Heart left ventricle (tissue), 16 donors: ENCODE data around the gene USP16. TPM values are rescaled to one million over a fixed set of nuclear protein-coding genes. Genes with fewer than 3 reads are reported as not detected.

Experiments used
- ATAC-seq, 4 donors: fragments of 200-7000 bp; cut with Tn5 transposase; one replicate each; pipeline ENCODE4 v1.9.1; 2020 to 2022; ENCODE audit warnings: moderate library complexity in 4 of 4, mild to moderate bottlenecking in 3 of 4, moderate number of reproducible peaks in 1 of 4
- DNase-seq, 5 donors: peaks; one replicate each; pipeline ENCODE4 v3.0.0-alpha.2; 2020
- H3K27ac ChIP-seq, 12 donors: fragments of 200-600 bp; sonication (generic) in 4 of 12; one replicate each; pipeline versions ENCODE4 v1.5.0 to v1.8.0; 2016 to 2022; ENCODE audit warnings: mild to moderate bottlenecking in 2 of 12
- H3K27me3 ChIP-seq, 9 donors: fragments of 200-600 bp; sonication (generic) in 2 of 9; one replicate each; pipeline versions ENCODE4 v1.5.1 to v1.8.0; 2016 to 2022; ENCODE audit warnings: mild to moderate bottlenecking in 3 of 9
- H3K36me3 ChIP-seq, 9 donors: fragments of 200-600 bp; sonication (generic) in 2 of 9; one replicate each; pipeline versions ENCODE4 v1.5.0 to v1.8.0; 2018 to 2022; ENCODE audit warnings: mild to moderate bottlenecking in 2 of 9
- H3K4me1 ChIP-seq, 12 donors: fragments of 200-600 bp; sonication (generic) in 4 of 12; one replicate each; pipeline versions ENCODE4 v1.5.0 to v1.8.0; 2016 to 2022; ENCODE audit warnings: mild to moderate bottlenecking in 3 of 12
- H3K4me3 ChIP-seq, 12 donors: fragments of 200-600 bp; sonication (generic) in 4 of 12; one replicate each; pipeline versions ENCODE4 v1.5.0 to v1.8.0; 2017 to 2022; ENCODE audit warnings: mild to moderate bottlenecking in 9 of 12, moderate library complexity in 4 of 12
- H3K9me3 ChIP-seq, 12 donors: fragments of 200-600 bp; sonication (generic) in 4 of 12; one replicate each; pipeline versions ENCODE4 v1.5.0 to v1.8.0; 2016 to 2022; ENCODE audit warnings: mild to moderate bottlenecking in 1 of 12
- POLR2A ChIP-seq, 2 donors: fragments of 450-650 bp; IDR thresholded peaks; one replicate each; pipeline ENCODE4 v1.6.1; 2017; ENCODE audit warnings: antibody characterized with exemption in 2 of 2, mild to moderate bottlenecking in 2 of 2, moderate library complexity in 2 of 2
- WGBS, 4 donors: extraction: QIAGEN DNeasy Blood & Tissue Kit in 2 of 4; methylation state at CpG; one replicate each; pipeline versions ENCODE4 v1.1.5 to v1.1.7; 2013 to 2018; 5-methylcytosine and 5-hydroxymethylcytosine counted together
- intact Hi-C, 10 donors: fragments of 100-400 bp; cut with DNase I; formaldehyde crosslinking; loops; one replicate each; pipeline versions ENCODE4 v1.11.1 to v1.14.2; 2022
- polyA plus RNA-seq, 2 donors: library from polyadenylated mRNA; stranded (reverse); fragments of 200-250 nt; gene quantifications; one replicate each; pipeline ENCODE4 v1.2.3, GENCODE V29; 2013
- total RNA-seq, 9 donors: library from RNA; depleted of rRNA in 2 of 9; stranded (reverse); fragments of >200 nt in 2 of 9; fragmentation: NEBNext Ultra II Directional in 3 of 9; extraction: Animal tissue kit (Norgen Biotek cat#: 25700) in 3 of 9; gene quantifications; one replicate each; pipeline versions ENCODE4 v1.1.0 to v1.2.4, GENCODE V29; 2016 to 2023
- TF ChIP-seq, protein P1 (sequence below), 12 donors: fragments of 200-600 bp; sonication (generic) in 4 of 12; IDR thresholded peaks; one replicate each; pipeline versions ENCODE4 v1.5.0 to v1.8.0; 2018 to 2022; ENCODE audit warnings: antibody characterized with exemption in 12 of 12, mild to moderate bottlenecking in 5 of 12
- donor health status: ischemic (EF 13 %, LVEDD 7.1; RV severe dilation, severe dysfunction).
- donor health status: healthy with polysubstance abuse.
- donor health status: DM: no; HTN: yes; CAD: no.
- donor health status: DM: no; HTN: no; CAD: no.
- donor health status: ischemic (EF 25% LVEDD 6.9; RV normal size, moderate dysfunction).
- donor health status: ischemic (EF 25% LVEDD 5.7; RV mildly dilated, moderate dysfunction).
- donor health status: healthy.
- donor health status: DM: yes; HTN: yes; CAD: no.
- donor health status: ischemic (EF 35%, LVEDD 5.7; RV mildly dilated, moderate dysfunction).
- donor health status: nonischemic (EF 11% LVEDD 7.7; RV severe dilation, severe dysfunction).
- donor health status: DM: yes; HTN: yes; CAD: no.
- donor health status: PGD.
- donor health status: ischemic (EF 29% LVEDD 5.4; RV normal size, mild dysfunction).
- donor health status: nonischemic (EF 23%, LVEDD 6.1; RV moderate dilation, normal function).

USP16 gene
- total and polyA plus RNA-seq, 11 donors: 16.4 to 42.6 (median 32.4) TPM

DNA sequence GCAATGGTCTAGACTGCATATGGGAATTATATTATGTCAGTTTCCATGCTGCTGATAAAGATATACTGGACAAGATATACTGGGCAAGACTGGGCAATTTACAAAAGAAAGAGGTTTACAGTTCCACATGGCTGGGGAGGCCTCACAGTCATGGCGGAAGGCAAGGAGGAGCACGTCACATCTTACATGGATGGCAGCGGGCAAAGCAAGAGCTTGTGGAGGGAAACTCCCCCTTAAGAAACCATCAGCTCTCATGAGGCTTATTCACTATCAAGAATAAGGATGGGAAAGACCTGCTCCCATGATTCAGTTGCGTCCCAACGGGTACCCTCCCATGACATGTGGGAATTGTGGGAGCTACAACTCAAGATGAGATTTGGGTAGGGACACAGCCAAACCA, 27.8 kb downstream of the USP16 start:
- intact Hi-C loops: no loop called here
- DNase-seq (no peak), ATAC-seq (no peak)
- H3K4me1 ChIP-seq: no peaks in the 10 kb centered on the region
- TF ChIP-seq, protein P1, sequence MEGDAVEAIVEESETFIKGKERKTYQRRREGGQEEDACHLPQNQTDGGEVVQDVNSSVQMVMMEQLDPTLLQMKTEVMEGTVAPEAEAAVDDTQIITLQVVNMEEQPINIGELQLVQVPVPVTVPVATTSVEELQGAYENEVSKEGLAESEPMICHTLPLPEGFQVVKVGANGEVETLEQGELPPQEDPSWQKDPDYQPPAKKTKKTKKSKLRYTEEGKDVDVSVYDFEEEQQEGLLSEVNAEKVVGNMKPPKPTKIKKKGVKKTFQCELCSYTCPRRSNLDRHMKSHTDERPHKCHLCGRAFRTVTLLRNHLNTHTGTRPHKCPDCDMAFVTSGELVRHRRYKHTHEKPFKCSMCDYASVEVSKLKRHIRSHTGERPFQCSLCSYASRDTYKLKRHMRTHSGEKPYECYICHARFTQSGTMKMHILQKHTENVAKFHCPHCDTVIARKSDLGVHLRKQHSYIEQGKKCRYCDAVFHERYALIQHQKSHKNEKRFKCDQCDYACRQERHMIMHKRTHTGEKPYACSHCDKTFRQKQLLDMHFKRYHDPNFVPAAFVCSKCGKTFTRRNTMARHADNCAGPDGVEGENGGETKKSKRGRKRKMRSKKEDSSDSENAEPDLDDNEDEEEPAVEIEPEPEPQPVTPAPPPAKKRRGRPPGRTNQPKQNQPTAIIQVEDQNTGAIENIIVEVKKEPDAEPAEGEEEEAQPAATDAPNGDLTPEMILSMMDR (IDR thresholded peaks at IDR 0.05): no peak
- no peak for TF ChIP-seq POLR2A (IDR thresholded peaks at IDR 0.05)
- H3K4me3 ChIP-seq: no peak overlapping the region
- no peak overlapping the region for H3K27ac ChIP-seq
- no peaks in the 10 kb centered on the region for H3K27me3 ChIP-seq
- peaks cover 0 to 99% (median 98%) of the 10 kb centered on the region in 9 donors for H3K36me3 ChIP-seq
- no peaks in the 10 kb centered on the region for H3K9me3 ChIP-seq
- WGBS, 4 donors: 94 to 99% (median 97%) methylated on average over 5 of the region's 5 CpGs

DNA sequence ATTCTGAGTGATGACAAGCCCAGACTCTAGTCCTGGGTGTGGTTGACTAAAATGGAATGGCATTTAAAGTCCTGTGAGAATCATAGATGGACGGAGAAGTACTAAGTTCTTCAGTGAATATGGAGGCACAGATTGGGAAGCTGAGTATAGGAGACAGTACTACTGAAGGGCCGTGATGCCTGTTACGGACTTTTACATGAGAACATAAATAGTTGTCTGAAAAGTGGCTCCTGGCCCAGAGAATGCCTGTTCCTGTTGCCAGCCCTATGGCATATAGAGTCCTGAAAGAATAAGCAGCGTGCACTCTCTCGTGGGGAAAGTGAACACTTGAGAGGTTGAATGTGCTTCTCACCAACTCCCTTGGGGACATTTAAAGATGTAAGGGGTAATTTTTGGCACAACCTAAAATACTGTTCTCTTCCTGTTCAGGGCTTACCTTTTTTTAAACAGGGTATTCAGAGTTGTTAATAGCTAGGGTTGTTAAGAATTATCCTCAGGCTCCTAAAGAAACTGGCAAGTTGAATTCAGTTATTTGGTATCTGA, 28.6 kb downstream of the USP16 start:
- Histone ChIP-seq H3K27me3 (no peaks in the 10 kb centered on the region), H3K9me3 (no peaks in the 10 kb centered on the region), H3K36me3 (peaks cover 0 to 100% (median 99%) of the 10 kb centered on the region in 9 donors), H3K4me1 (no peaks in the 10 kb centered on the region), H3K27ac (no peak overlapping the region), H3K4me3 (no peak overlapping the region)
- DNase-seq: no peak
- WGBS, 4 donors: 74 to 84% (median 82%) methylated on average over 5 of the region's 5 CpGs
- intact Hi-C loops: no loop called here
- TF ChIP-seq, protein P1 (IDR thresholded peaks at IDR 0.05): no peak
- TF ChIP-seq POLR2A (IDR thresholded peaks at IDR 0.05): no peak
- no peak for ATAC-seq

GRCh38 chr21:29053656-29054055, 29.2 kb downstream of the USP16 start:
- no peaks in the 10 kb centered on the region for H3K9me3 ChIP-seq
- H3K36me3 ChIP-seq: peaks cover 0 to 100% (median 99%) of the 10 kb centered on the region in 9 donors
- ATAC-seq (no peak), DNase-seq (no peak)
- H3K4me3 ChIP-seq: no peak overlapping the region
- 85 to 88% (median 86%) methylated on average over 4 of the region's 4 CpGs for WGBS, 4 donors
- TF ChIP-seq POLR2A (IDR thresholded peaks at IDR 0.05): no peak
- TF ChIP-seq, protein P1 (IDR thresholded peaks at IDR 0.05): no peak
- H3K4me1 ChIP-seq: no peaks in the 10 kb centered on the region
- no peak overlapping the region for H3K27ac ChIP-seq
- intact Hi-C loops: no loop called here
- H3K27me3 ChIP-seq: no peaks in the 10 kb centered on the region

DNA sequence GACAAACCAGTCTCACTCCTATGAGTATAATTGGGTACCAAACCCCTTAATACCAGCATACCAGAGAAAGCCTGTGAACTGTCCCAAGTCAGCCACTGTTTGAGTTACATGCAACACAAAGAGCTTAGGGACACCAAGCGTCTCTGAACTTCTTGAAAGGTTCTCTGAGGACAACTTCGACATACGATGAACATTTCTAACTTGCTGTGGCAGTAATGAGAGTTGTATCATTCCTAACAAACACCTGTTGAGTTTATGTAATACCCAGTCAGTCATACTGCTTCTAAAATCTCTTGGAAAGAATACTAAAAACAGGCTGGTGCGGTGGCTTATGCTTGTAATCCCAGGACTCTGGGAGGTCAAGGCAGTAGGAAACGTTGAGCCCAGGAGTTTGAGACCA, 30.6 kb downstream of the USP16 start:
- H3K9me3 ChIP-seq: no peaks in the 10 kb centered on the region
- H3K27ac ChIP-seq: no peak overlapping the region
- 87 to 93% (median 91%) methylated on average over 5 of the region's 5 CpGs for WGBS, 4 donors
- no peaks in the 10 kb centered on the region for H3K4me1 ChIP-seq
- no peak for ATAC-seq
- intact Hi-C loops: no loop called here
- H3K27me3 ChIP-seq: no peaks in the 10 kb centered on the region
- no peak for DNase-seq
- TF ChIP-seq, protein P1 (IDR thresholded peaks at IDR 0.05): no peak
- TF ChIP-seq POLR2A (IDR thresholded peaks at IDR 0.05): no peak
- H3K4me3 ChIP-seq: no peak overlapping the region
- H3K36me3 ChIP-seq: peaks cover 0 to 100% (median 99%) of the 10 kb centered on the region in 9 donors
